H9 (cell line): Measurements from ENCODE around the gene ATAD2B. TPM values are rescaled to one million over a fixed set of nuclear protein-coding genes. Genes with fewer than 3 reads are reported as not detected.

ENCODE experiments used
- DNase-seq: peaks from one replicate; pipeline ENCODE4 v3.0.0-alpha.2; 2017
- H2AFZ ChIP-seq: one replicate; pipeline ENCODE4 v1.6.1; 2013; ENCODE audit warnings: mild to moderate bottlenecking, low read length, control low read depth, moderate library complexity
- H2AK5ac ChIP-seq: 2 replicates; pipeline ENCODE4 v1.6.1; 2013; ENCODE audit warnings: low read length, control low read depth, mixed read lengths; ENCODE audit not compliant: insufficient read length
- H2BK120ac ChIP-seq: one replicate; pipeline ENCODE4 v1.6.1; 2013; ENCODE audit warnings: low read depth, mild to moderate bottlenecking, low read length, control low read depth, inconsistent platforms; ENCODE audit not compliant: poor library complexity, severe bottlenecking
- H2BK12ac ChIP-seq: 2 replicates; pipeline ENCODE4 v1.6.1; 2013; ENCODE audit warnings: low read length, control low read depth, mixed read lengths, low read depth; ENCODE audit not compliant: insufficient read length
- H2BK15ac ChIP-seq: 2 replicates; pipeline ENCODE4 v1.6.1; 2013; ENCODE audit warnings: low read depth, low read length, control low read depth
- H2BK20ac ChIP-seq: one replicate; pipeline ENCODE4 v1.6.1; 2013; ENCODE audit warnings: low read depth, mild to moderate bottlenecking, low read length, control low read depth, inconsistent platforms; ENCODE audit not compliant: poor library complexity, severe bottlenecking
- H2BK5ac ChIP-seq: 2 replicates; pipeline ENCODE4 v1.6.1; 2013; ENCODE audit warnings: low read length, control low read depth, mixed read lengths; ENCODE audit not compliant: insufficient read length
- H3K14ac ChIP-seq: 2 replicates; pipeline ENCODE4 v1.6.1; 2013; ENCODE audit warnings: low read length, control low read depth; ENCODE audit not compliant: insufficient read depth
- H3K18ac ChIP-seq: 2 replicates; pipeline ENCODE4 v1.6.1; 2013; ENCODE audit warnings: low read depth, mild to moderate bottlenecking, mixed read lengths, low read length, control low read depth; ENCODE audit not compliant: insufficient read length
- H3K23ac ChIP-seq: 2 replicates; pipeline ENCODE4 v1.6.1; 2013; ENCODE audit warnings: low read length, control low read depth, mixed read lengths, low read depth; ENCODE audit not compliant: insufficient read length
- H3K23me2 ChIP-seq: 2 replicates; pipeline ENCODE4 v1.6.1; 2013; ENCODE audit warnings: low read depth, mild to moderate bottlenecking, mixed read lengths, low read length, control low read depth; ENCODE audit not compliant: insufficient read length, poor library complexity, severe bottlenecking
- H3K27ac ChIP-seq: 2 replicates; pipeline ENCODE4 v1.5.1; 2013; ENCODE audit warnings: low read length, control low read depth, mixed read lengths, low read depth; ENCODE audit not compliant: insufficient read length
- H3K27me3 ChIP-seq: 2 replicates; pipeline ENCODE4 v1.6.1; 2013; ENCODE audit warnings: low read length, control low read depth, inconsistent platforms; ENCODE audit not compliant: insufficient read depth
- H3K4ac ChIP-seq: 2 replicates; pipeline ENCODE4 v1.6.1; 2013; ENCODE audit warnings: low read depth, mild to moderate bottlenecking, control low read depth, inconsistent platforms, low read length, moderate library complexity
- H3K4me1 ChIP-seq: 2 replicates; pipeline ENCODE4 v1.6.1; 2013; ENCODE audit warnings: low read length, control low read depth, inconsistent platforms; ENCODE audit not compliant: insufficient read depth
- H3K4me2 ChIP-seq: 2 replicates; pipeline ENCODE4 v1.6.1; 2013; ENCODE audit warnings: low read length, control low read depth, mixed read lengths; ENCODE audit not compliant: insufficient read length, insufficient read depth
- H3K56ac ChIP-seq: 2 replicates; pipeline ENCODE4 v1.6.1; 2013; ENCODE audit warnings: low read depth, mild to moderate bottlenecking, mixed read lengths, low read length, control low read depth; ENCODE audit not compliant: insufficient read length
- H3K79me1 ChIP-seq: 2 replicates; pipeline ENCODE4 v1.6.1; 2013; ENCODE audit warnings: low read depth, mild to moderate bottlenecking, moderate library complexity, low read length, control low read depth, inconsistent platforms; ENCODE audit not compliant: insufficient read depth, poor library complexity, severe bottlenecking
- H3K79me2 ChIP-seq: 2 replicates; pipeline ENCODE4 v1.6.1; 2013; ENCODE audit warnings: low read length, control low read depth, inconsistent platforms; ENCODE audit not compliant: insufficient read depth
- H3K9ac ChIP-seq: 2 replicates; pipeline ENCODE4 v1.6.1; 2013; ENCODE audit warnings: low read length, control low read depth, mixed read lengths; ENCODE audit not compliant: insufficient read length; ENCODE audit errors: extremely low read depth
- H3K9me3 ChIP-seq: one replicate; pipeline ENCODE4 v1.6.1; 2013; ENCODE audit warnings: low read depth, low read length, inconsistent platforms; ENCODE audit not compliant: control insufficient read depth
- H3T11ph ChIP-seq: one replicate; pipeline ENCODE4 v1.6.1; 2013; ENCODE audit warnings: mild to moderate bottlenecking, low read length, control low read depth, inconsistent platforms
- H4K20me1 ChIP-seq: one replicate; pipeline ENCODE4 v1.6.1; 2013; ENCODE audit not compliant: control insufficient read depth, insufficient read length, insufficient read depth
- H4K5ac ChIP-seq: 2 replicates; pipeline ENCODE4 v1.6.1; 2013; ENCODE audit warnings: low read depth, mild to moderate bottlenecking, mixed read lengths, low read length, control low read depth; ENCODE audit not compliant: insufficient read length
- H4K8ac ChIP-seq: replicated peaks from 2 replicates; pipeline ENCODE4 v1.6.1; 2013; ENCODE audit warnings: low read length, control low read depth, mixed read lengths, low read depth; ENCODE audit not compliant: insufficient read length
- H4K91ac ChIP-seq: 2 replicates; pipeline ENCODE4 v1.6.1; 2013; ENCODE audit warnings: low read depth, mild to moderate bottlenecking, moderate library complexity, mixed read lengths, low read length, control low read depth; ENCODE audit not compliant: insufficient read length
- H3K27ac Mint-ChIP-seq, 3 experiments: 2 replicates in 2 of 3; 3 replicates in 1 of 3; pipeline ENCODE4 v1.8.0; 2020 to 2021; ENCODE audit warnings: mixed read lengths in 3 of 3, mild to moderate bottlenecking in 1 of 3, moderate library complexity in 1 of 3
- H3K27me3 Mint-ChIP-seq: 2 replicates; pipeline ENCODE4 v1.8.0; 2021; ENCODE audit warnings: low read depth, mild to moderate bottlenecking, moderate library complexity, mixed read lengths
- H3K36me3 Mint-ChIP-seq, 3 experiments: 2 replicates in 2 of 3; 3 replicates in 1 of 3; pipeline ENCODE4 v1.8.0; 2020 to 2021; ENCODE audit warnings: low read depth in 3 of 3, mixed read lengths in 3 of 3; ENCODE audit not compliant: insufficient read depth in 1 of 3
- H3K4me1 Mint-ChIP-seq, 2 experiments: 2 replicates each; pipeline ENCODE4 v1.8.0; 2020; ENCODE audit warnings: mixed read lengths in 2 of 2
- H3K4me3 Mint-ChIP-seq, 2 experiments: 2 replicates in 1 of 2; 3 replicates in 1 of 2; pipeline ENCODE4 v1.8.0; 2020 to 2021; ENCODE audit warnings: mild to moderate bottlenecking in 2 of 2, mixed read lengths in 2 of 2, moderate library complexity in 1 of 2
- H3K9me3 Mint-ChIP-seq, 2 experiments: 2 replicates in 1 of 2; 3 replicates in 1 of 2; pipeline ENCODE4 v1.8.0; 2020; ENCODE audit warnings: mild to moderate bottlenecking in 2 of 2, mixed read lengths in 2 of 2, moderate library complexity in 1 of 2
- CTCF ChIP-seq: fragments of 200-600 bp; sonication (generic); conservative IDR thresholded peaks from 3 replicates; pipeline ENCODE4 v1.8.0; 2021; ENCODE audit warnings: antibody characterized with exemption, mild to moderate bottlenecking
- WGBS: extraction: QIAGEN DNeasy Blood & Tissue Kit; methylation state at CpG from one replicate; pipeline ENCODE4 v1.1.7; 2013; ENCODE audit warnings: missing lambda C conversion rate, low lambda C conversion rate, mixed read lengths; ENCODE audit not compliant: insufficient read length; ENCODE audit errors: extremely low coverage; 5-methylcytosine and 5-hydroxymethylcytosine counted together
- total RNA-seq: library from RNA; stranded (reverse); gene quantifications from 2 replicates; pipeline ENCODE4 v1.2.1, GENCODE V29; 2021

The ATAD2B gene
- total RNA-seq, 1 experiment from 2014 or later, result 21.4 TPM

- TF ChIP-seq CTCF, result no peak
- no peak overlapping the region for H3K27ac ChIP-seq
- no peak overlapping the region for H2AFZ ChIP-seq
- H4K8ac ChIP-seq, result no peak overlapping the region
- H3K9ac ChIP-seq, result no peak overlapping the region
- no peaks in the 10 kb centered on the region for H3K79me1 ChIP-seq
- Mint-ChIP-seq H3K27me3 (no peaks in the 10 kb centered on the region), H3K9me3 (no peaks in the 10 kb centered on the region), H3K4me1 (peaks cover 23 to 26% of the 10 kb centered on the region in 2 experiments), H3K36me3 (peaks cover 2 to 20% (median 10%) of the 10 kb centered on the region in 3 experiments; a peak in 5 of 7 replicates), H3K4me3 (no peak overlapping the region), H3K27ac (peak overlapping the region in 2 of 3 experiments; percentile 17 to 35; a peak in 2 of 7 replicates)
- no peaks in the 10 kb centered on the region for H3K79me2 ChIP-seq
- H4K20me1 ChIP-seq, result no peaks in the 10 kb centered on the region
- WGBS, result 100% methylated on average over 3 of the region's 6 CpGs
- no peak overlapping the region for H3K23ac ChIP-seq
- H2BK20ac ChIP-seq, result no peak overlapping the region
- no peak overlapping the region for H3K18ac ChIP-seq
- no peak overlapping the region for H3K56ac ChIP-seq
- no peak overlapping the region for H3K4ac ChIP-seq
- H4K91ac ChIP-seq, result no peak overlapping the region
- H3K4me2 ChIP-seq, result no peak overlapping the region
- H2BK12ac ChIP-seq, result no peak overlapping the region
- H3K4me1 ChIP-seq, result no peaks in the 10 kb centered on the region
- H2BK15ac ChIP-seq, result no peak overlapping the region
- H4K5ac ChIP-seq, result no peak overlapping the region
- H3K14ac ChIP-seq, result no peak overlapping the region
- H3T11ph ChIP-seq, result no peak overlapping the region
- H3K9me3 ChIP-seq, result no peaks in the 10 kb centered on the region
- no peaks in the 10 kb centered on the region for H3K27me3 ChIP-seq
- H2BK120ac ChIP-seq, result no peak overlapping the region
- no peak overlapping the region for H2BK5ac ChIP-seq
- no peak overlapping the region for H2AK5ac ChIP-seq
- DNase-seq, result no peak
- no peaks in the 10 kb centered on the region for H3K23me2 ChIP-seq
These were observed 169.1 kb downstream of the ATAD2B start for GRCh38 chr2:23757686-23758433.
